ENCODE results near the gene PDP2.

GRCh38 chr16:66918355-66918754 lies 38.0 kb downstream of the PDP2 start:
- no peak for TF ChIP-seq CTCF (IDR thresholded peaks at IDR 0.05; ENCODE audit: low read depth, low read length)
- TF ChIP-seq EZH2phosphoT487 (IDR thresholded peaks at IDR 0.05; ENCODE audit: low read depth), result no peak
